ENCODE data around the gene ABHD12B.
A peak's percentile ranks its signal among the peaks of the same experiment; 100 is the strongest.

ABHD12B gene

DNA sequence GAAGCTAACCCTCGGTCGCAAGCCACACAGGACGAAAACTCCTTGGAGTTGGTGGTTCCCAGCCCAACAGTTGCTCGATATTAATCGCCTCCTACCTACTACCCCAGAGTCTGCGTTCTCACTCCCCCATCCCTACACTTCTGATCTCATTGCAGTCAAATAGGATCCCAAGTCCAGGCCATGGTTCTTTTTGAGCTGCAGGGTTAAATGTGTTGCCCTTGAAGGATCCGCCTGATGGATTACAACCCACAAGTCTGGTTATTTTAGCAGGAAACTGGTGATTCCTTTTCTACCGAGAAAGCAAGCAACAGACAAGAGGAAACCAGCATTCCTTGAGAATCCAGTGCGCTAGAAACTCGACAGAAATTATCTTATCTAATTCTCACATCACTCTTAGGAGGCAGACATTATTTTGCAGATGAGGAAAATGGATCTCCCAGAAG is 40.1 kb upstream of the ABHD12B start:
- Mint-ChIP-seq H3K27me3 (no peaks in the 10 kb centered on the region), H3K36me3 (ENCODE audit: insufficient read depth) (peaks cover 18% of the 10 kb centered on the region), H3K9me3 (no peaks in the 10 kb centered on the region), H3K4me3 (peak overlapping the region; percentile 97 to 99), H3K4me1 (ENCODE audit: low read depth in 2 of 2) (peaks cover 38 to 46% of the 10 kb centered on the region in 2 donors), H3K27ac (peak overlapping the region; percentile 94 to 95)
- no peak for DNase-seq
- ATAC-seq (replicated peaks) = no peak

DNA sequence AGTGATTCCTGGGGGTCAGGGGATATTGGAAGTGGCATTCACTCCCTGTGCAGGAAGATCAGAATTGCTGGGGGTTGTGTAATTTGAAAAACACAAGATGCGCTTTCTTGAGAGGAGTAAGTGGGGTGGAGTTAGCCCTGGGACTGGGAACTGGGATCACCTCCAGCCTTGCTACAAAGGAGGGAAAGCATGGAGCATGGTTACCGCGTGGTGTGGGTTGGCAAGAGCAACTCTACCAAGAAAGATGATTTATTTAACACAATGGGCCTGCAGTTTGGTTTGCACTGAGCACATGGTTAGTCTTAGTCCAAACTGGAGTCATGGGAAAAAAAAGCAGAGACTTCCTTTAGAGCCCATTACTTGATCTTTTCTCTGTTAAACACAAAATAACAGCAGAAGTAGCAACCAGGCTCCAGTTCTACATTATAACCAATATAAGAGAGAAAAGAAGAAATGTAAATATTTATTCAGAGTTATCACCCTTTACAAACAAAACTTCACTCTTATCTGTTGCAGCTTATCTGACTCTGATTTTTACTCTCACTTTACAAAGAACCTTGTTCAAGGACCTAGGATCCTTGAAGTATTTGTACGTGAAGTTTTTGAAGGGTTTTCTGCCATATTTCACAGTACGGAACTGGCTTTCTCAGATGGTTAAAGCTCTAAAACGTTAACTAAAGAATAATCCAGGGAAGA is 38.8 kb upstream of the ABHD12B start:
- Mint-ChIP-seq H3K4me1 (ENCODE audit: low read depth in 2 of 2) (peaks cover 34 to 37% of the 10 kb centered on the region in 2 donors), H3K27ac (peak overlapping the region in 1 of 2 donors; percentile 95), H3K9me3 (no peaks in the 10 kb centered on the region), H3K4me3 (peak overlapping the region in 1 of 2 donors; percentile 97), H3K27me3 (no peaks in the 10 kb centered on the region), H3K36me3 (ENCODE audit: insufficient read depth) (peaks cover 12% of the 10 kb centered on the region)
- no peak for DNase-seq
- no peak for ATAC-seq (replicated peaks)

DNA sequence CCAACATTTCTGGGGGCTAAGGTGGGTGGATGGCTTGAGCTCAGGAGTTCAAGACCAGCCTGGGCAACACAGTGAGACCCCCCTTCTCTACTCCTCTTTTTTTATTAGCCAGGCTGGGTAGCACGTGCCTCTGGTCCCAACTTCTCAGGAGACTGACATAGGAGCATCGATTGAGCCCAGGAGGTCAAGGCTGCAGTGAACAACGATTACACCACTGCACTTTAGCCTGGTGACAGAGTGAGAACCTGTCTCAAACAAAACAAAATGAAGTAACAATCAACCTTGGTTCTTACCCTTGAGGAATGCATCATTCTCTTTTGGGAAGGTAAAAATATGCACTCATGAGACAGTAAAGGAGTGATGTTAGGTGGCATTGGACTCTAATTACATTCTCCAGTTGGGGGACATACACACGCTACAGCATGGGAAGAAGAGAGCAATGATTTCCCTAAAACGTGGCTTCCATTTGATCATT is 37.0 kb upstream of the ABHD12B start:
- H3K27me3 Mint-ChIP-seq = peaks cover 0 to 10% of the 10 kb centered on the region in 2 donors
- no peak for ATAC-seq (replicated peaks)
- DNase-seq = no peak
- peak overlapping the region in 1 of 2 donors; percentile 9 for H3K27ac Mint-ChIP-seq
- peaks cover 8% of the 10 kb centered on the region for H3K36me3 Mint-ChIP-seq (ENCODE audit: insufficient read depth)
- H3K9me3 Mint-ChIP-seq = no peaks in the 10 kb centered on the region
- peaks cover 25 to 28% of the 10 kb centered on the region in 2 donors for H3K4me1 Mint-ChIP-seq (ENCODE audit: low read depth in 2 of 2)
- H3K4me3 Mint-ChIP-seq = no peak overlapping the region

- Mint-ChIP-seq H3K4me1 (ENCODE audit: low read depth in 2 of 2) (peaks cover 23 to 26% of the 10 kb centered on the region in 2 donors), H3K9me3 (no peaks in the 10 kb centered on the region), H3K27ac (peak overlapping the region in 1 of 2 donors; percentile 9), H3K4me3 (peak overlapping the region in 1 of 2 donors; percentile 13), H3K27me3 (peaks cover 0 to 10% of the 10 kb centered on the region in 2 donors), H3K36me3 (ENCODE audit: insufficient read depth) (peaks cover 7% of the 10 kb centered on the region)
- ATAC-seq (replicated peaks) (no peak), DNase-seq (no peak)
Observed at GRCh38 chr14:50835280-50835679, 36.6 kb upstream of the ABHD12B start.

DNA sequence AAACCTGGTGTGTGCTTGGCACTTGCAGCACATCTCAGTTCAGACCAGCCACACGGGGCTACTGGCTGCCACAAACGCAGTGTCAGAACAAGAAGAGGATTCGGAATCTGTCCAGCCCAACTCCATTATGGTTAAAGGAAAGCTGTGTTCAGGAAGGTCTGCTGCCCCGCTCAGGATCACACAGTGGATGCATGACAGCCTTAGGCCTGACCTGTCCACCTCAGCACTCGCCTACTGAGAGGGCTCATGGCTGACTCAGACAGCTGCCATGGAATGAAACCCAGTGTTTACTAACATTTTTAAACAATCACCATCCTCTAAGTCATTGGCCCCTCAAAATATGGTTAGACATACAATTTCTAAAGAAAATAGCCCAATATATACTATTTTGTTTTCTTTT is 35.3 kb upstream of the ABHD12B start:
- Mint-ChIP-seq H3K4me1 (ENCODE audit: low read depth in 2 of 2) (peaks cover 20 to 23% of the 10 kb centered on the region in 2 donors), H3K4me3 (no peak overlapping the region), H3K27me3 (peaks cover 0 to 10% of the 10 kb centered on the region in 2 donors), H3K36me3 (ENCODE audit: insufficient read depth) (peaks cover under 1% of the 10 kb centered on the region), H3K27ac (no peak overlapping the region), H3K9me3 (no peaks in the 10 kb centered on the region)
- ATAC-seq (replicated peaks) = no peak
- DNase-seq = no peak

DNA sequence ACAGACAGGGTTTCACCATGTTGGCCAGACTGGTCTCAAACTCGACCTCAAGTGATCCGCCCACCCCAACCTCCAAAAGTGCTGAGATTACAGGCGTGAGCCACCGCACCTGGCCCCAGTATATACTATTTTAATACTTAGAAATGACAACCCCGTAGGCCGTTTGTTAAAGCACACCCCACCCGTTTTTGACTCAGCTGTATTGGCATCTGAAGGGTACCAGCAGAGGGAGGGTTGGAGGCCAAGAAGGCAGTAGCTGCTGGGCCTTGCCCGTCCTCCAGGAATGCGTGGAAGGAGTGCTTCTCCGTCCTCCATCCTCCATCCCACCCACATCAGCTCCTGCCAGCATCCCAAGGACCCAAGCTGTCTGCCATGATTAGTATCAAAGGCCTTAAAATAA is 34.6 kb upstream of the ABHD12B start:
- peaks cover 0 to 10% of the 10 kb centered on the region in 2 donors for H3K27me3 Mint-ChIP-seq
- no peak for ATAC-seq (replicated peaks)
- H3K9me3 Mint-ChIP-seq = no peaks in the 10 kb centered on the region
- H3K27ac Mint-ChIP-seq = peak overlapping the region in 1 of 2 donors; percentile 42
- no peaks in the 10 kb centered on the region for H3K36me3 Mint-ChIP-seq (ENCODE audit: insufficient read depth)
- peaks cover 15 to 17% of the 10 kb centered on the region in 2 donors for H3K4me1 Mint-ChIP-seq (ENCODE audit: low read depth in 2 of 2)
- no peak for DNase-seq
- no peak overlapping the region for H3K4me3 Mint-ChIP-seq

GRCh38 chr14:50837850-50838470 is 33.9 kb upstream of the ABHD12B start:
- H3K27ac Mint-ChIP-seq = peak overlapping the region in 1 of 2 donors; percentile 42

DNA sequence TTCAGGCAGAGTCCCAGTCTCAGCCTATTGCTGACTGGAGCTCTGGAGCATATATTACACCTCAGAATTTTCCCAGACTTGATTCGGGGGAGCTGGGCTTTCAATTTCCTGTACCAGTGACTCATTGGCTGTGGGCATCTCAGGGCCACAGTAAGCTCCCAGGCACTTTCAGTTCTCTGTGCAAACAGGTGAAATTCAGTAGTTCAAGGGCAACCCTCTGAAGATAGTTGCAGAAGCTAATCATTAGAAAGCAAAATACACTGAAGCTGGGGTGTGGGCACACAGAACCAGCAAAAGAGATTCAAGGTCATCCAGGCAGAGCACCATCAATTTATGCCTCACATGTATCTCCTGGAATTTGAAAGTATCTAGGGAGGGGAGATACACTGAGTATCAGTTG is 32.8 kb upstream of the ABHD12B start:
- H3K27me3 Mint-ChIP-seq = peaks cover 0 to 10% of the 10 kb centered on the region in 2 donors
- H3K27ac Mint-ChIP-seq = no peak overlapping the region
- H3K4me3 Mint-ChIP-seq = no peak overlapping the region
- no peaks in the 10 kb centered on the region for H3K36me3 Mint-ChIP-seq (ENCODE audit: insufficient read depth)
- H3K4me1 Mint-ChIP-seq (ENCODE audit: low read depth in 2 of 2) = peaks cover 15 to 17% of the 10 kb centered on the region in 2 donors
- ATAC-seq (replicated peaks) (no peak), DNase-seq (no peak)
- H3K9me3 Mint-ChIP-seq = no peaks in the 10 kb centered on the region

More at GRCh38 chr14:50837850-50838470, 33.9 kb upstream of the ABHD12B start:
- Mint-ChIP-seq H3K36me3 (ENCODE audit: insufficient read depth) (no peaks in the 10 kb centered on the region), H3K27me3 (peaks cover 0 to 10% of the 10 kb centered on the region in 2 donors), H3K4me3 (no peak overlapping the region), H3K4me1 (ENCODE audit: low read depth in 2 of 2) (peaks cover 15 to 17% of the 10 kb centered on the region in 2 donors), H3K9me3 (no peaks in the 10 kb centered on the region)
- DNase-seq = no peak
- ATAC-seq (replicated peaks) = no peak

GRCh38 chr14:50839691-50840090 is 32.2 kb upstream of the ABHD12B start:
- Mint-ChIP-seq H3K27ac (no peak overlapping the region), H3K27me3 (peaks cover 0 to 10% of the 10 kb centered on the region in 2 donors), H3K9me3 (no peaks in the 10 kb centered on the region), H3K36me3 (ENCODE audit: insufficient read depth) (no peaks in the 10 kb centered on the region), H3K4me1 (ENCODE audit: low read depth in 2 of 2) (peaks cover 15 to 17% of the 10 kb centered on the region in 2 donors), H3K4me3 (no peak overlapping the region)
- DNase-seq (no peak), ATAC-seq (replicated peaks) (no peak)

DNA sequence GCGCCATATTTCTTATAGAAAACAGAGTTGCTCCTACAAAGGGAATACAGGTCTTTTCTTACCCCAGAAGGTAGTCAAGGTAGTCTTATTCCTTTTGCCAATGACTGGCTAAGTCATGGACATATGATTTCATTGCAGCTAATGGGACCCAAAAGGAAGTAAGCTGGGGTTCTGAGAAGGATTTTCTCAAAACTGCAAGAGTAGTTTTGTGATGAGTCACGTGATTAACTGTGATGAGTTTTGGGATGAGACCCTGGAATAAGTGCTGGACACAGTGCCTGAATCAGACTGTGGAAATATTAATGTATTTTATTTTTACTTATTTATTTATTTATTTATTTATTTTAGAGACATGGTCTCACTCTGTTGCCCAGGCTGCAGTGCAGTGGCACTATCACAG is 27.5 kb upstream of the ABHD12B start:
- no peaks in the 10 kb centered on the region for H3K36me3 Mint-ChIP-seq (ENCODE audit: insufficient read depth)
- no peaks in the 10 kb centered on the region for H3K27me3 Mint-ChIP-seq
- no peaks in the 10 kb centered on the region for H3K9me3 Mint-ChIP-seq
- DNase-seq (no peak), ATAC-seq (replicated peaks) (no peak)
- no peak overlapping the region for H3K27ac Mint-ChIP-seq
- no peak overlapping the region for H3K4me3 Mint-ChIP-seq
- no peaks in the 10 kb centered on the region for H3K4me1 Mint-ChIP-seq (ENCODE audit: low read depth in 2 of 2)

GRCh38 chr14:50845166-50845565 is 26.7 kb upstream of the ABHD12B start:
- H3K4me3 Mint-ChIP-seq = no peak overlapping the region
- H3K36me3 Mint-ChIP-seq (ENCODE audit: insufficient read depth) = no peaks in the 10 kb centered on the region
- H3K9me3 Mint-ChIP-seq = no peaks in the 10 kb centered on the region
- no peak overlapping the region for H3K27ac Mint-ChIP-seq
- DNase-seq = no peak
- H3K4me1 Mint-ChIP-seq (ENCODE audit: low read depth in 2 of 2) = no peaks in the 10 kb centered on the region
- H3K27me3 Mint-ChIP-seq = no peaks in the 10 kb centered on the region
- ATAC-seq (replicated peaks) = no peak

GRCh38 chr14:50846226-50846880 is 25.5 kb upstream of the ABHD12B start:
- no peak overlapping the region for H3K27ac Mint-ChIP-seq
- no peaks in the 10 kb centered on the region for H3K27me3 Mint-ChIP-seq
- H3K4me3 Mint-ChIP-seq = no peak overlapping the region
- H3K4me1 Mint-ChIP-seq (ENCODE audit: low read depth in 2 of 2) = no peaks in the 10 kb centered on the region
- ATAC-seq (replicated peaks) (no peak), DNase-seq (no peak)
- H3K9me3 Mint-ChIP-seq = no peaks in the 10 kb centered on the region
- no peaks in the 10 kb centered on the region for H3K36me3 Mint-ChIP-seq (ENCODE audit: insufficient read depth)

DNA sequence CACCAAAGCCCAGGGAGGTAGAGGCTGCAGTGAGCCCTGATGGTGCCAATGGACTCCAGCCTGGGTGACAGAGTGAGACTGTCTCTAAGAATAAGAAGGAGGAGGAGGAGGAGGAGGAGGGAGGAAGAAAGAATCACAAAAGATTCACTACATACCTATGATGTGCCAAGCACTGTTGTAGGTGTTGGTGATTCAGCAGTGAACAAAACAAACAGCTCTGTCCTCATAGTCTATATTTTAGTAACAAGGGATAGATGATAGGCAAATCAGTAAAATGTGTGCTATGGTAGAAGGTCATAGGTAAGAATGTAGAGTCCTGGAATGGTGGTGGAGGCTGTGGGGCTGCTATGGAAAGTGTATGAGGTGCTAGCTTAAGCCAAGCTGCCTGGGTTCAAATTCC is 18.0 kb upstream of the ABHD12B start:
- Mint-ChIP-seq H3K27me3 (no peaks in the 10 kb centered on the region), H3K9me3 (no peaks in the 10 kb centered on the region), H3K4me3 (no peak overlapping the region), H3K4me1 (ENCODE audit: low read depth in 2 of 2) (no peaks in the 10 kb centered on the region), H3K36me3 (ENCODE audit: insufficient read depth) (peaks cover 4% of the 10 kb centered on the region), H3K27ac (no peak overlapping the region)
- no peak for DNase-seq
- ATAC-seq (replicated peaks) = no peak

Data from effector memory CD8-positive, alpha-beta T cell (primary cell).